OCI-LY1 (cell line): ENCODE results near the gene FARSB.

ENCODE experiments used
- H2AFZ ChIP-seq: fragments of 200-600 bp; sonication (generic), shearing (Covaris generic); 2 replicates; pipeline ENCODE4 v1.6.0; 2014; ENCODE audit warnings: antibody characterized with exemption, mild to moderate bottlenecking, low read length
- H3F3A ChIP-seq: fragments of 200-600 bp; sonication (generic), shearing (Covaris generic); 2 replicates; pipeline ENCODE4 v1.6.0; 2014; ENCODE audit warnings: mild to moderate bottlenecking, antibody characterized with exemption, low read length, moderate library complexity; ENCODE audit not compliant: insufficient read depth
- H3K27ac ChIP-seq: fragments of 200-600 bp; sonication (generic); 2 replicates; pipeline ENCODE4 v1.5.1; 2014; ENCODE audit warnings: low read length, mixed run types, mild to moderate bottlenecking, low read depth; ENCODE audit not compliant: poor library complexity, severe bottlenecking
- H3K27me3 ChIP-seq: fragments of 200-600 bp; sonication (generic); 2 replicates; pipeline ENCODE4 v1.6.0; 2014; ENCODE audit warnings: antibody characterized with exemption, mild to moderate bottlenecking, low read length, moderate library complexity; ENCODE audit not compliant: insufficient read depth
- H3K36me3 ChIP-seq: fragments of 200-600 bp; sonication (generic); 2 replicates; pipeline ENCODE4 v1.6.1; 2014; ENCODE audit warnings: mild to moderate bottlenecking, antibody characterized with exemption, low read length, moderate library complexity, mixed read lengths; ENCODE audit not compliant: insufficient read depth
- H3K4me1 ChIP-seq: fragments of 200-600 bp; sonication (generic); 2 replicates; pipeline ENCODE4 v1.5.1; 2014; ENCODE audit warnings: mild to moderate bottlenecking, low read length, moderate library complexity; ENCODE audit not compliant: insufficient read depth, severe bottlenecking
- H3K4me2 ChIP-seq: fragments of 200-600 bp; sonication (generic), shearing (Covaris generic); 2 replicates; pipeline ENCODE4 v1.6.1; 2014; ENCODE audit warnings: low read length
- H3K4me3 ChIP-seq: fragments of 200-600 bp; sonication (generic); 2 replicates; pipeline ENCODE4 v1.5.1; 2014; ENCODE audit warnings: low read length, low read depth, mild to moderate bottlenecking, mixed read lengths; ENCODE audit not compliant: poor library complexity, severe bottlenecking
- H3K79me2 ChIP-seq: fragments of 200-600 bp; shearing (Covaris generic); 2 replicates; pipeline ENCODE4 v1.6.1; 2016; ENCODE audit warnings: mixed run types, low read length, mixed read lengths; ENCODE audit not compliant: insufficient read depth
- H3K9ac ChIP-seq: fragments of 200-600 bp; sonication (generic), shearing (Covaris generic); 2 replicates; pipeline ENCODE4 v1.6.1; 2014; ENCODE audit warnings: mild to moderate bottlenecking, low read length, mixed read lengths
- H3K9me2 ChIP-seq: fragments of 200-600 bp; sonication (generic), shearing (Covaris generic); 2 replicates; pipeline ENCODE4 v1.6.1; 2014; ENCODE audit warnings: low read depth, mild to moderate bottlenecking, low read length, mixed read lengths
- H3K9me3 ChIP-seq: fragments of 200-600 bp; shearing (Covaris generic); 2 replicates; pipeline ENCODE4 v1.6.1; 2014; ENCODE audit warnings: low read length, mixed read lengths
- H4K20me1 ChIP-seq: fragments of 200-600 bp; sonication (generic), shearing (Covaris generic); 2 replicates; pipeline ENCODE4 v1.6.0; 2016; ENCODE audit warnings: mild to moderate bottlenecking, low read length; ENCODE audit not compliant: insufficient read depth
- EZH2 ChIP-seq: fragments of 200-600 bp; sonication (generic), shearing (Covaris generic); IDR thresholded peaks from 2 replicates; pipeline ENCODE4 v1.8.0; 2017; ENCODE audit warnings: borderline replicate concordance, mixed run types, mild to moderate bottlenecking, antibody characterized with exemption, low read length, moderate library complexity, mixed read lengths
- TF ChIP-seq, protein P1 (sequence below): fragments of 200-600 bp; sonication (generic), shearing (Covaris generic); IDR thresholded peaks from 2 replicates; pipeline ENCODE4 v1.5.1; 2017; ENCODE audit warnings: mild to moderate bottlenecking, antibody characterized with exemption, low read length, moderate library complexity, mixed read lengths

Gene FARSB

DNA sequence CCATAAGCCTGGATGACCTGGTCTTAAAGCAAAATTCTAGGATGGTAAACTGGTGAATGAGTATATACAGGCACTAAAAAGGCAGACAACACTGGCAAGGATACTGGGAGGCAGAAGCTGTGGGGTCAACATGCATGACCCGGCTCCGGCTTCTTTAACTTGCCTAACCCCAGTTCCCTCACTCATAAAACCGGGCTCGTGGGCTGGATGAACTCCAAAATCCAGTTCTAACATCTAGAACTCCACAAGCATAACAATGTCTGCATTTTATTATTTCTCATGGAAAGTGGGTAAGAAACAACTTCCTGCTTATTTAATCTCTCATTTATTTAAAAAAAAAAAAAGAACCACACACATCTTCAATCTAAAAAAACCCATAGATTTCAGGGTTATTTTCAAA lies 57.3 kb downstream of the FARSB start:
- H3K9ac ChIP-seq: no peak overlapping the region
- H3F3A ChIP-seq: no peaks in the 10 kb centered on the region
- no peak overlapping the region for H3K4me2 ChIP-seq
- no peaks in the 10 kb centered on the region for H3K9me3 ChIP-seq
- H3K27me3 ChIP-seq: no peaks in the 10 kb centered on the region
- TF ChIP-seq, protein P1, sequence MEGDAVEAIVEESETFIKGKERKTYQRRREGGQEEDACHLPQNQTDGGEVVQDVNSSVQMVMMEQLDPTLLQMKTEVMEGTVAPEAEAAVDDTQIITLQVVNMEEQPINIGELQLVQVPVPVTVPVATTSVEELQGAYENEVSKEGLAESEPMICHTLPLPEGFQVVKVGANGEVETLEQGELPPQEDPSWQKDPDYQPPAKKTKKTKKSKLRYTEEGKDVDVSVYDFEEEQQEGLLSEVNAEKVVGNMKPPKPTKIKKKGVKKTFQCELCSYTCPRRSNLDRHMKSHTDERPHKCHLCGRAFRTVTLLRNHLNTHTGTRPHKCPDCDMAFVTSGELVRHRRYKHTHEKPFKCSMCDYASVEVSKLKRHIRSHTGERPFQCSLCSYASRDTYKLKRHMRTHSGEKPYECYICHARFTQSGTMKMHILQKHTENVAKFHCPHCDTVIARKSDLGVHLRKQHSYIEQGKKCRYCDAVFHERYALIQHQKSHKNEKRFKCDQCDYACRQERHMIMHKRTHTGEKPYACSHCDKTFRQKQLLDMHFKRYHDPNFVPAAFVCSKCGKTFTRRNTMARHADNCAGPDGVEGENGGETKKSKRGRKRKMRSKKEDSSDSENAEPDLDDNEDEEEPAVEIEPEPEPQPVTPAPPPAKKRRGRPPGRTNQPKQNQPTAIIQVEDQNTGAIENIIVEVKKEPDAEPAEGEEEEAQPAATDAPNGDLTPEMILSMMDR: no peak
- no peak for TF ChIP-seq EZH2
- H3K79me2 ChIP-seq: peaks cover 4% of the 10 kb centered on the region; the same call in 1 of the 2 replicates
- H3K27ac ChIP-seq: no peak overlapping the region
- no peaks in the 10 kb centered on the region for H3K4me1 ChIP-seq
- H3K9me2 ChIP-seq: no peaks in the 10 kb centered on the region
- no peak overlapping the region for H2AFZ ChIP-seq
- H4K20me1 ChIP-seq: no peaks in the 10 kb centered on the region
- peaks cover 73% of the 10 kb centered on the region for H3K36me3 ChIP-seq
- H3K4me3 ChIP-seq: no peak overlapping the region

DNA sequence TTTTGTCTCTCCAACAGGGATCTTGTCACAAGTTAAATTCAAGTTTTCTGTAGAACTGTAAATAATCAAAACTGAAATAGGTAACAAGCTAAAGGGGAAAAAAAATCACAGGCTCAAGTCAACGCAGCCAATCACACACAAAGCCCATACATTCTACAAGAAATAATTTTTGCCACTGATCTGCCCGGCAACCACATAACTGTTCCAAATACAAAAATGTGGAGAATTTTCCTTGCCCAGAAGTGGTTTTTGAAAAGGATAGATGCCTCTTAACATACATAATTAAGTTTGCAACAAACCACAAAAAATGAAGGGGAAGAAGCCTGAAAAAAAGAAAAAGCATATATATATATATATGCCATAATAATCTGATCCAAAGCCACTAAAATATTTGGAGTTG lies 60.3 kb downstream of the FARSB start:
- H3K4me1 ChIP-seq: no peaks in the 10 kb centered on the region
- H4K20me1 ChIP-seq: no peaks in the 10 kb centered on the region
- no peaks in the 10 kb centered on the region for H3K9me3 ChIP-seq
- H3F3A ChIP-seq: no peaks in the 10 kb centered on the region
- TF ChIP-seq, protein P1: no peak
- no peak for TF ChIP-seq EZH2
- H3K36me3 ChIP-seq: peaks cover 89% of the 10 kb centered on the region
- H3K27me3 ChIP-seq: no peaks in the 10 kb centered on the region
- no peak overlapping the region for H3K27ac ChIP-seq
- H3K4me2 ChIP-seq: no peak overlapping the region
- no peak overlapping the region for H2AFZ ChIP-seq
- H3K79me2 ChIP-seq: peaks cover 1% of the 10 kb centered on the region; the same call in 1 of the 2 replicates
- H3K9me2 ChIP-seq: no peaks in the 10 kb centered on the region
- no peak overlapping the region for H3K4me3 ChIP-seq
- H3K9ac ChIP-seq: no peak overlapping the region

GRCh38 chr2:222594679-222595078 lies 61.2 kb downstream of the FARSB start:
- H3K79me2 ChIP-seq: peaks cover 4% of the 10 kb centered on the region; the same call in 1 of the 2 replicates
- no peaks in the 10 kb centered on the region for H3K4me1 ChIP-seq
- no peaks in the 10 kb centered on the region for H4K20me1 ChIP-seq
- no peak overlapping the region for H3K9ac ChIP-seq
- no peak overlapping the region for H3K4me3 ChIP-seq
- H3K9me2 ChIP-seq: no peaks in the 10 kb centered on the region
- no peak for TF ChIP-seq EZH2
- TF ChIP-seq, protein P1: no peak
- H3K27ac ChIP-seq: no peak overlapping the region
- no peaks in the 10 kb centered on the region for H3K27me3 ChIP-seq
- no peak overlapping the region for H3K4me2 ChIP-seq
- peaks cover 86% of the 10 kb centered on the region for H3K36me3 ChIP-seq
- no peak overlapping the region for H2AFZ ChIP-seq
- H3K9me3 ChIP-seq: no peaks in the 10 kb centered on the region
- H3F3A ChIP-seq: no peaks in the 10 kb centered on the region
